Central memory CD4-positive, alpha-beta T cell (primary cell): ENCODE results near the gene TMEM203.
A peak's percentile ranks its signal among the peaks of the same experiment; 100 is the strongest.

Experiments
- DNase-seq: peaks from one replicate; pipeline ENCODE4 v3.0.0; 2022

TMEM203 gene

GRCh38 chr9:137163365-137163715 is 42.1 kb downstream of the TMEM203 start:
- DNase-seq = no peak

- DNase-seq = no peak
Measured at GRCh38 chr9:137162505-137163364, 42.7 kb downstream of the TMEM203 start.

- DNase-seq = no peak
Measured at GRCh38 chr9:137161558-137162486, 43.6 kb downstream of the TMEM203 start.

GRCh38 chr9:137160716-137161557 is 44.5 kb downstream of the TMEM203 start:
- no peak for DNase-seq

- no peak for DNase-seq
Measured at GRCh38 chr9:137160054-137160425, 45.4 kb downstream of the TMEM203 start.

GRCh38 chr9:137159105-137160053 is 46.1 kb downstream of the TMEM203 start:
- no peak for DNase-seq

- no peak for DNase-seq
Measured at GRCh38 chr9:137158625-137159024, 46.8 kb downstream of the TMEM203 start.

GRCh38 chr9:137157618-137158415 is 47.6 kb downstream of the TMEM203 start:
- DNase-seq = no peak

GRCh38 chr9:137156567-137157375 is 48.7 kb downstream of the TMEM203 start:
- DNase-seq = peak; percentile 37
